Endothelial cell of umbilical vein (primary cell): ENCODE measurements around the gene TRANK1. TPM values are rescaled to one million over a fixed set of nuclear protein-coding genes. Genes with fewer than 3 reads are reported as not detected.

Experiments
- BruUV-seq: library from RNA; stranded (reverse); fragments of 400-500 nt; replicated peaks from 2 replicates; lab custom pipeline; 2021; lab: Mats Ljungman, UMichigan
- CTCF ChIA-PET: fragments of 300-600, 350-600 bp; sonication (Branson Sonifier 250); formaldehyde crosslinking; loops from one replicate; lab custom pipeline; 2021; ENCODE audit warnings: antibody characterized with exemption, inconsistent platforms; lab: Charles Lee
- POLR2A ChIA-PET: fragments of 300-600, 350-600 bp; sonication (Branson Sonifier 250); formaldehyde crosslinking; loops from one replicate; lab custom pipeline; 2021; ENCODE audit warnings: antibody characterized with exemption, inconsistent platforms; lab: Charles Lee
- DNase-seq: peaks from one replicate; pipeline ENCODE4 v3.0.0-alpha.2; 2011; ENCODE audit warnings: low read depth, low spot score
- FAIRE-seq: peaks from 2 replicates; lab custom pipeline; 2011; peaks lifted over from hg19 to GRCh38; lab: Jason Lieb, UNC
- H2AFZ ChIP-seq: 2 replicates; pipeline ENCODE4 v1.6.0; 2012; ENCODE audit warnings: low read depth, low read length, control low read depth, inconsistent platforms
- H3K27ac ChIP-seq: 2 replicates; pipeline ENCODE4 v1.5.1; 2011; ENCODE audit warnings: low read depth, mild to moderate bottlenecking, control low read depth, low read length, moderate library complexity; ENCODE audit not compliant: insufficient read depth
- H3K27me3 ChIP-seq, 2 experiments: 2 replicates each; pipeline versions ENCODE4 v1.6.0 to v1.6.1; 2011; ENCODE audit warnings: low read length in 2 of 2, mixed read lengths in 1 of 2; ENCODE audit not compliant: control insufficient read depth in 2 of 2, insufficient read depth in 2 of 2
- H3K36me3 ChIP-seq, 2 experiments: 2 replicates in 1 of 2; 3 replicates in 1 of 2; pipeline ENCODE4 v1.5.1; 2011; ENCODE audit warnings: low read length in 2 of 2, mild to moderate bottlenecking in 1 of 2, moderate library complexity in 1 of 2; ENCODE audit not compliant: control insufficient read depth in 2 of 2, insufficient read depth in 2 of 2; ENCODE audit errors: extremely low read depth in 1 of 2
- H3K4me1 ChIP-seq: 3 replicates; pipeline ENCODE4 v1.5.1; 2011; ENCODE audit warnings: mild to moderate bottlenecking, low read length; ENCODE audit not compliant: control insufficient read depth, insufficient read depth; ENCODE audit errors: extremely low read depth
- H3K4me2 ChIP-seq: 2 replicates; pipeline ENCODE4 v1.6.1; 2011; ENCODE audit warnings: low read length, control low read depth, mixed read lengths; ENCODE audit not compliant: insufficient read depth
- H3K4me3 ChIP-seq, 3 experiments: fragments of 200-600 bp in 1 of 3; sonication (generic), shearing (Covaris generic) in 1 of 3; replicated peaks in 1 of 3; 2 replicates each; pipeline ENCODE4 v1.5.1; 2011 to 2016; ENCODE audit warnings: control low read depth in 3 of 3, low read length in 3 of 3, mild to moderate bottlenecking in 2 of 3, inconsistent platforms in 1 of 3, low read depth in 1 of 3, moderate library complexity in 1 of 3; ENCODE audit not compliant: insufficient read depth in 1 of 3
- H3K79me2 ChIP-seq: 2 replicates; pipeline ENCODE4 v1.6.0; 2012; ENCODE audit warnings: low read length, inconsistent platforms; ENCODE audit not compliant: control insufficient read depth, insufficient read depth
- H3K9ac ChIP-seq: replicated peaks from 2 replicates; pipeline ENCODE3; 2011; ENCODE audit warnings: low read length, control low read depth; ENCODE audit not compliant: insufficient read depth; ENCODE audit errors: extremely low read depth
- H3K9me1 ChIP-seq: replicated peaks from 3 replicates; pipeline ENCODE4 v1.6.0; 2011; ENCODE audit warnings: mild to moderate bottlenecking, low read length; ENCODE audit not compliant: control insufficient read depth, insufficient read depth; ENCODE audit errors: extremely low read depth
- H3K9me3 ChIP-seq: replicated peaks from 2 replicates; pipeline ENCODE4 v1.5.1; 2012; ENCODE audit warnings: low read length, inconsistent platforms; ENCODE audit not compliant: control insufficient read depth, insufficient read depth
- H4K20me1 ChIP-seq: replicated peaks from 2 replicates; pipeline ENCODE3; 2011; ENCODE audit warnings: mild to moderate bottlenecking, low read length; ENCODE audit not compliant: control insufficient read depth, insufficient read depth; ENCODE audit errors: extremely low read depth
- CTCF ChIP-seq, 2 donors: IDR thresholded peaks; 1 replicate in 1 of 2; 2 replicates in 1 of 2; pipeline ENCODE4 v1.5.1; 2011; ENCODE audit warnings: low read length in 2 of 2, mild to moderate bottlenecking in 2 of 2, moderate library complexity in 2 of 2, control low read depth in 1 of 2, inconsistent platforms in 1 of 2, low read depth in 1 of 2; ENCODE audit not compliant: insufficient read depth in 1 of 2; ENCODE audit errors: extremely low read depth in 1 of 2
- EZH2 ChIP-seq: IDR thresholded peaks from 2 replicates; pipeline ENCODE4 v1.6.1; 2012; ENCODE audit warnings: borderline replicate concordance, low read depth, mild to moderate bottlenecking, moderate library complexity, low read length, inconsistent platforms; ENCODE audit not compliant: severe bottlenecking
- FOS ChIP-seq: IDR thresholded peaks from 2 replicates; pipeline ENCODE4 v1.6.1; 2011; ENCODE audit warnings: mild to moderate bottlenecking, low read length, moderate library complexity, borderline replicate concordance; ENCODE audit not compliant: insufficient read depth
- GATA2 ChIP-seq: IDR thresholded peaks from 2 replicates; pipeline ENCODE4 v1.7.0; 2011; ENCODE audit warnings: low read depth, mild to moderate bottlenecking, moderate library complexity, mixed read lengths, low read length; ENCODE audit not compliant: insufficient read length, insufficient read depth
- JUN ChIP-seq: IDR thresholded peaks from 2 replicates; pipeline ENCODE4 v1.6.1; 2011; ENCODE audit warnings: borderline replicate concordance, low read depth; ENCODE audit not compliant: insufficient read length, insufficient read depth
- MYC ChIP-seq: IDR thresholded peaks from one replicate; pipeline ENCODE4 v1.6.1; 2011; ENCODE audit warnings: mild to moderate bottlenecking, low read depth, low read length
- POLR2A ChIP-seq: IDR thresholded peaks from 2 replicates; pipeline ENCODE4 v1.6.1; 2012; ENCODE audit warnings: low read depth, mild to moderate bottlenecking, control low read depth, low read length
- POLR2AphosphoS5 ChIP-seq: IDR thresholded peaks from 2 replicates; pipeline ENCODE4 v1.6.1; 2012; ENCODE audit warnings: low read depth, mild to moderate bottlenecking, control low read depth, low read length, moderate library complexity; ENCODE audit not compliant: insufficient read depth
- dilution Hi-C: fragments of 300-500 bp; cut with MboI; formaldehyde crosslinking; loops from one replicate; pipeline ENCODE4 v1.15.0; 2019; ENCODE audit warnings: low sequenced_read_pairs; ENCODE audit not compliant: extremely low pct_ligation_motif_present
- intact Hi-C: fragments of 100-400 bp; cut with micrococcal nuclease; formaldehyde crosslinking; loops from one replicate; pipeline ENCODE4 v1.10.0; 2022
- polyA plus RNA-seq, 4 experiments: library from polyadenylated mRNA; depleted of rRNA in 3 of 4; stranded (reverse) in 3 of 4; unstranded in 1 of 4; fragments of >200 nt; gene quantifications; 2 replicates each; pipeline versions ENCODE4 v1.2.1 to v1.2.3, GENCODE V29; 2011 to 2012; ENCODE audit warnings: missing spikeins in 1 of 4
- total RNA-seq: library from RNA; stranded (reverse); gene quantifications from 2 replicates; pipeline ENCODE4 v1.2.3, GENCODE V29; 2021
- TF ChIP-seq, protein P1 (sequence below): IDR thresholded peaks from 2 replicates; pipeline ENCODE4 v1.6.1; 2011; ENCODE audit not compliant: insufficient read depth, insufficient read length

The TRANK1 gene
- total and polyA plus RNA-seq, 2 donors (not counting 3 experiments of a cell fraction or from before 2014, with no cell fraction given): 4.6 to 14.4 TPM

- no peaks in the 10 kb centered on the region for H3K79me2 ChIP-seq
- H3K4me1 ChIP-seq: no peaks in the 10 kb centered on the region
- no peak overlapping the region for H3K9ac ChIP-seq
- BruUV-seq: no TSS peak
- no peaks in the 10 kb centered on the region for H3K36me3 ChIP-seq
- no peak overlapping the region for H3K27ac ChIP-seq
- ChIA-PET CTCF (no interaction called here), POLR2A (no interaction called here)
- H2AFZ ChIP-seq: no peak overlapping the region
- no peak for TF ChIP-seq EZH2
- no peak for TF ChIP-seq GATA2
- no peak for TF ChIP-seq FOS
- no peak for TF ChIP-seq POLR2AphosphoS5
- TF ChIP-seq CTCF (IDR thresholded peaks at IDR 0.05; ENCODE audit: extremely low read depth in 1 of 2, insufficient read depth in 1 of 2, low read depth in 1 of 2, low read length in 2 of 2): no peak
- no peaks in the 10 kb centered on the region for H3K27me3 ChIP-seq
- no peak overlapping the region for H3K4me2 ChIP-seq
- dilution Hi-C loops (no loop called here), intact Hi-C loops (no loop called here)
- no peaks in the 10 kb centered on the region for H3K9me1 ChIP-seq
- FAIRE-seq: no peak
- no peak overlapping the region for H3K4me3 ChIP-seq
- no peaks in the 10 kb centered on the region for H3K9me3 ChIP-seq
- no peak for DNase-seq
- H4K20me1 ChIP-seq: no peaks in the 10 kb centered on the region
Measured at GRCh38 chr3:36824443-36824842, 120.4 kb downstream of the TRANK1 start.

DNA sequence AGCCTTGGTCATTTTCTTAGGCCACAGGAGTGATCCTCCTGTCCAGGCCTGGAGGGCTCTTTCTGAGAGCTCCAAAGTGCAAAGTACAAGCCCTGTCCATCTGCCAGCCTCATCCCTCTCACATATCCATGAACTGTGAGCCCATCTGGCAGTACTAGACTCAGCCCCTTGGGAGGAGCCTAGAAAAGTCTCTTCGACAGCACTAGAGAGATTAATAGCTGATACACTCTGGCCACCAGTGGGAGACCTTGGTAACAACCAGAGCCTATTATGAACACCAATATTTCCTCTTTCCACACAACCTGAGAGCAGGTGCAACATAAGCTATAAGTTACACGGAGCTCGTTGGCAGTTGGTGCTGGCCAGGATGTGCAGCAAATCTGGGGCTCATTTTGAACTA is 121.0 kb downstream of the TRANK1 start:
- H4K20me1 ChIP-seq: no peaks in the 10 kb centered on the region
- H3K4me3 ChIP-seq: no peak overlapping the region
- POLR2A ChIA-PET: no interaction called here
- H3K9me3 ChIP-seq: no peaks in the 10 kb centered on the region
- H2AFZ ChIP-seq: no peak overlapping the region
- dilution Hi-C loops (no loop called here), intact Hi-C loops (no loop called here)
- TF ChIP-seq MYC (no peak), JUN (no peak), CTCF (IDR thresholded peaks at IDR 0.05; ENCODE audit: extremely low read depth in 1 of 2, insufficient read depth in 1 of 2, low read depth in 1 of 2, low read length in 2 of 2) (no peak), GATA2 (no peak), POLR2AphosphoS5 (no peak), FOS (no peak), EZH2 (no peak), POLR2A (no peak)
- TF ChIP-seq, protein P1, sequence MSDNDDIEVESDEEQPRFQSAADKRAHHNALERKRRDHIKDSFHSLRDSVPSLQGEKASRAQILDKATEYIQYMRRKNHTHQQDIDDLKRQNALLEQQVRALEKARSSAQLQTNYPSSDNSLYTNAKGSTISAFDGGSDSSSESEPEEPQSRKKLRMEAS: no peak
- FAIRE-seq (no peak), DNase-seq (no peak)
- no peak overlapping the region for H3K4me2 ChIP-seq
- no peaks in the 10 kb centered on the region for H3K79me2 ChIP-seq
- no peaks in the 10 kb centered on the region for H3K9me1 ChIP-seq
- CTCF ChIA-PET: interaction anchor here (1.8 kb wide), 1 partner anchor 9 kb away, joined by 5 read pairs; no protein-coding TSS in a partner anchor
- no peaks in the 10 kb centered on the region for H3K4me1 ChIP-seq
- no peak overlapping the region for H3K27ac ChIP-seq
- no peaks in the 10 kb centered on the region for H3K27me3 ChIP-seq
- no peaks in the 10 kb centered on the region for H3K36me3 ChIP-seq
- H3K9ac ChIP-seq: no peak overlapping the region
- no TSS peak for BruUV-seq
